Tibial nerve (tissue), 4 donors: ENCODE results near the gene TYW1.
"Not testable (repeated sequence)": the region's sequence is repeated elsewhere in the genome, so short reads cannot be mapped to it uniquely, and the experiment has no call there.

Source experiments
- CTCF ChIP-seq, 5 experiments: fragments of 200-600 bp in 3 of 5; fragments of 450-650 bp in 2 of 5; sonication (generic) in 3 of 5; IDR thresholded peaks; one replicate each; pipeline ENCODE4 v1.5.1; 2016 to 2019; ENCODE audit warnings: antibody characterized with exemption in 5 of 5, mild to moderate bottlenecking in 3 of 5, moderate library complexity in 2 of 5
- EP300 ChIP-seq, 2 donors: sonication (generic); formaldehyde crosslinking; IDR thresholded peaks; one replicate each; pipeline ENCODE4 v1.6.1; 2017; ENCODE audit warnings: antibody characterized with exemption in 2 of 2, mild to moderate bottlenecking in 1 of 2
- POLR2A ChIP-seq, 2 donors: fragments of 450-650 bp; IDR thresholded peaks; one replicate each; pipeline ENCODE4 v1.6.1; 2017; ENCODE audit warnings: antibody characterized with exemption in 2 of 2, mild to moderate bottlenecking in 2 of 2, moderate library complexity in 2 of 2

- TF ChIP-seq CTCF, EP300, POLR2A (IDR thresholded peaks at IDR 0.05): not testable (repeated sequence)
Observed at GRCh38 chr7:67226967-67227366, 230.3 kb downstream of the TYW1 start.
